AG08395 (cell line): ENCODE data around the gene TTC34.
"Not testable (repeated sequence)": the region's sequence is repeated elsewhere in the genome, so short reads cannot be mapped to it uniquely, and the experiment has no call there.

Experiments used
- DNase-seq: peaks from one replicate; pipeline ENCODE4 v3.0.0; 2012; ENCODE audit warnings: mixed read lengths, low spot score

Gene TTC34

GRCh38 chr1:2628191-2628932, 173.1 kb downstream of the TTC34 start:
- no peak for DNase-seq

GRCh38 chr1:2627746-2628145, 173.7 kb downstream of the TTC34 start:
- DNase-seq: no peak

- not testable (repeated sequence) for DNase-seq
Measured at GRCh38 chr1:2625748-2626147, 175.7 kb downstream of the TTC34 start.

GRCh38 chr1:2625311-2625710, 176.2 kb downstream of the TTC34 start:
- DNase-seq: no peak

GRCh38 chr1:2624735-2625300, 176.7 kb downstream of the TTC34 start:
- DNase-seq: no peak

GRCh38 chr1:2623571-2624337, 177.7 kb downstream of the TTC34 start:
- DNase-seq: no peak

- no peak for DNase-seq
Measured at GRCh38 chr1:2617971-2618470, 183.5 kb downstream of the TTC34 start.

- DNase-seq: no peak
Measured at GRCh38 chr1:2614145-2614544, 187.3 kb downstream of the TTC34 start.

GRCh38 chr1:2612591-2613365, 188.7 kb downstream of the TTC34 start:
- DNase-seq: no peak

GRCh38 chr1:2611621-2612437, 189.7 kb downstream of the TTC34 start:
- no peak for DNase-seq

GRCh38 chr1:2611031-2611501, 190.4 kb downstream of the TTC34 start:
- no peak for DNase-seq

- DNase-seq: no peak
Measured at GRCh38 chr1:2610036-2610959, 191.2 kb downstream of the TTC34 start.

- DNase-seq: no peak
Measured at GRCh38 chr1:2609319-2610035, 192.0 kb downstream of the TTC34 start.

- no peak for DNase-seq
Measured at GRCh38 chr1:2607641-2608091, 193.8 kb downstream of the TTC34 start.

GRCh38 chr1:2606881-2607621, 194.4 kb downstream of the TTC34 start:
- DNase-seq: no peak

- no peak for DNase-seq
Measured at GRCh38 chr1:2606396-2606880, 195.1 kb downstream of the TTC34 start.

- DNase-seq: no peak
Measured at GRCh38 chr1:2605509-2606395, 195.7 kb downstream of the TTC34 start.
